Epithelial cell of esophagus (primary cell): ENCODE results near the gene GALNT7.

Source experiments
- DNase-seq: peaks from one replicate; pipeline ENCODE4 v3.0.0; 2010; ENCODE audit warnings: low read depth
- H3K4me3 ChIP-seq: 2 replicates; pipeline ENCODE4 v1.5.1; 2011; ENCODE audit warnings: mild to moderate bottlenecking, low read length, control low read depth
- CTCF ChIP-seq: IDR thresholded peaks from 2 replicates; pipeline ENCODE4 v1.5.1; 2011; ENCODE audit warnings: low read depth, mild to moderate bottlenecking, low read length, control low read depth, inconsistent platforms; ENCODE audit not compliant: insufficient read depth; ENCODE audit errors: missing control alignments

GALNT7 gene

GRCh38 chr4:173325007-173325736 is 156.6 kb downstream of the GALNT7 start:
- H3K4me3 ChIP-seq, result no peak overlapping the region
- TF ChIP-seq CTCF, result no peak
- no peak for DNase-seq

- DNase-seq, result no peak
- TF ChIP-seq CTCF, result no peak
- H3K4me3 ChIP-seq, result no peak overlapping the region
These were observed 159.8 kb downstream of the GALNT7 start for GRCh38 chr4:173328236-173328901.

GRCh38 chr4:173330590-173330989 is 162.0 kb downstream of the GALNT7 start:
- H3K4me3 ChIP-seq, result no peak overlapping the region

GRCh38 chr4:173332021-173332487 is 163.4 kb downstream of the GALNT7 start:
- no peak for DNase-seq
- H3K4me3 ChIP-seq, result peak overlapping the region; percentile 96

More at GRCh38 chr4:173330590-173330989, 162.0 kb downstream of the GALNT7 start:
- no peak for DNase-seq
- no peak for TF ChIP-seq CTCF

GRCh38 chr4:173332963-173333657 is 164.5 kb downstream of the GALNT7 start:
- H3K4me3 ChIP-seq, result peak overlapping the region; percentile 96
- no peak for TF ChIP-seq CTCF
- DNase-seq, result peak; percentile 71

More at GRCh38 chr4:173332021-173332487, 163.4 kb downstream of the GALNT7 start:
- no peak for TF ChIP-seq CTCF

- TF ChIP-seq CTCF, result no peak
- DNase-seq, result peak; percentile 24
- H3K4me3 ChIP-seq, result peak overlapping the region; percentile 96
These were observed 165.1 kb downstream of the GALNT7 start for GRCh38 chr4:173333658-173334084.
